Epithelial cell of esophagus (primary cell): ENCODE results near the gene GHRH.

Source experiments
- DNase-seq: peaks from one replicate; pipeline ENCODE4 v3.0.0; 2010; ENCODE audit warnings: low read depth
- H3K4me3 ChIP-seq: 2 replicates; pipeline ENCODE4 v1.5.1; 2011; ENCODE audit warnings: mild to moderate bottlenecking, low read length, control low read depth
- TF ChIP-seq, protein P1 (sequence below): IDR thresholded peaks from 2 replicates; pipeline ENCODE4 v1.5.1; 2011; ENCODE audit warnings: low read depth, mild to moderate bottlenecking, low read length, control low read depth, inconsistent platforms; ENCODE audit not compliant: insufficient read depth; ENCODE audit errors: missing control alignments

GHRH gene

DNA sequence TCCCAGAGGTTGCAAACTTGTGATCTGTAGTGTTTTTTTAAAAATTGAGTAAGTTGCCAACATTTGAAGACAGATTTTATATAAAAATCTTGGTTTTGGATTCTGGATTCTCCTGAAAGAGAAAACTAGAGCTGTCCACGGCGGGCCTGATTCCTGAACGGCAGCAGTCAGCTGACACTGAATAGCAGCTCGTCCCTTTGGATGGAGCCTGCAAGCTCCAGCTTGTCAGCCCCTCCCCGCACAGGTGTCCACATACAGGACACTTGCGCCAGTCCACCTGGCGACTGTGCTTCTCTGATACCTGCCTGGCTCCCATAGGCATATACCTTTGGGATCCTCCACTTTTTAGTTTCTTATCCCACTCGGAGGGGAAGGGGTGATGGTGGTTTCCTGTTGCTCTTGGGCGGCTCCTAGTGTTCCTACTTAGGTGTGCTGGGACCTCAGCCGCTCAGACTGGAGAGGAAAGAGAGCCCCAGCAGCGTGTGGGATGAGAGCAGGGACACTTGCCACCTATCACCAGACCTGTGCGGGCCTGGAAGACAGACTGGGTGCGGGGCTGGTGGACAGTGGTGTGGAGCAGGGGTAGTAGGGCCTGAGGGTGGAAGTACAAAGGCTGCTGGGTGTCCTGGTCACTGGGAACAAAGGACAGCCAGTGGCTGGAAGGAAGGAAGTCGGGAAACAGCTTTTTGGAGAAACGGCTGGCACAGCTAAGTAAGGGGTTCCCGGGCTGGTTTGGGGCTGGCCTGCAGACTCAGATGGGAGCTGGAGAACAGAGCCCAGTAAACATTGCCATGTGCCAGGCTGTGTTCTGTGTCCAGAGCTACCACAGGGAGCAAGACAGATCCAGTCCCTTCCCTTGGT lies 18.3 kb downstream of the GHRH start:
- DNase-seq: peak; percentile 30
- no peak overlapping the region for H3K4me3 ChIP-seq
- TF ChIP-seq, protein P1, sequence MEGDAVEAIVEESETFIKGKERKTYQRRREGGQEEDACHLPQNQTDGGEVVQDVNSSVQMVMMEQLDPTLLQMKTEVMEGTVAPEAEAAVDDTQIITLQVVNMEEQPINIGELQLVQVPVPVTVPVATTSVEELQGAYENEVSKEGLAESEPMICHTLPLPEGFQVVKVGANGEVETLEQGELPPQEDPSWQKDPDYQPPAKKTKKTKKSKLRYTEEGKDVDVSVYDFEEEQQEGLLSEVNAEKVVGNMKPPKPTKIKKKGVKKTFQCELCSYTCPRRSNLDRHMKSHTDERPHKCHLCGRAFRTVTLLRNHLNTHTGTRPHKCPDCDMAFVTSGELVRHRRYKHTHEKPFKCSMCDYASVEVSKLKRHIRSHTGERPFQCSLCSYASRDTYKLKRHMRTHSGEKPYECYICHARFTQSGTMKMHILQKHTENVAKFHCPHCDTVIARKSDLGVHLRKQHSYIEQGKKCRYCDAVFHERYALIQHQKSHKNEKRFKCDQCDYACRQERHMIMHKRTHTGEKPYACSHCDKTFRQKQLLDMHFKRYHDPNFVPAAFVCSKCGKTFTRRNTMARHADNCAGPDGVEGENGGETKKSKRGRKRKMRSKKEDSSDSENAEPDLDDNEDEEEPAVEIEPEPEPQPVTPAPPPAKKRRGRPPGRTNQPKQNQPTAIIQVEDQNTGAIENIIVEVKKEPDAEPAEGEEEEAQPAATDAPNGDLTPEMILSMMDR: peak; percentile 11

DNA sequence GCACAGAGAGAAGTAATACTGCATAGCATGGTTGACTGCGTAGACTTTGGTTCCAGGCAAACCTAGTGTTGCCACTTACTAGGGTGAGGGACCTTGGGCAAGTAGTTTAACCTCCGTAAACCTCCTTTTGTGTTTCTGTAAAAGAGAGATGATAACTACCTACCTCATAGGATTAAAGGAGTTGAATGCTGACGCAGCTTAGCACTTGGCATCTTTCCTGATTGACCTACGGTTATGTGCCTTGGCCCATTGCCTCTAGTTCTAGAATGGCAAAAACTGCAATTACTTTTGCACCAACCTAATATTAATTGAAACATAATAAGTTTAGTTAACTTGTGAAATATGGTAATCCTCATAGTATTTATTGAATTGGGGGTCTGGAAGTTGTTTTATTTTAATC lies 19.1 kb downstream of the GHRH start:
- no peak overlapping the region for H3K4me3 ChIP-seq
- TF ChIP-seq, protein P1: no peak
- DNase-seq: no peak

DNA sequence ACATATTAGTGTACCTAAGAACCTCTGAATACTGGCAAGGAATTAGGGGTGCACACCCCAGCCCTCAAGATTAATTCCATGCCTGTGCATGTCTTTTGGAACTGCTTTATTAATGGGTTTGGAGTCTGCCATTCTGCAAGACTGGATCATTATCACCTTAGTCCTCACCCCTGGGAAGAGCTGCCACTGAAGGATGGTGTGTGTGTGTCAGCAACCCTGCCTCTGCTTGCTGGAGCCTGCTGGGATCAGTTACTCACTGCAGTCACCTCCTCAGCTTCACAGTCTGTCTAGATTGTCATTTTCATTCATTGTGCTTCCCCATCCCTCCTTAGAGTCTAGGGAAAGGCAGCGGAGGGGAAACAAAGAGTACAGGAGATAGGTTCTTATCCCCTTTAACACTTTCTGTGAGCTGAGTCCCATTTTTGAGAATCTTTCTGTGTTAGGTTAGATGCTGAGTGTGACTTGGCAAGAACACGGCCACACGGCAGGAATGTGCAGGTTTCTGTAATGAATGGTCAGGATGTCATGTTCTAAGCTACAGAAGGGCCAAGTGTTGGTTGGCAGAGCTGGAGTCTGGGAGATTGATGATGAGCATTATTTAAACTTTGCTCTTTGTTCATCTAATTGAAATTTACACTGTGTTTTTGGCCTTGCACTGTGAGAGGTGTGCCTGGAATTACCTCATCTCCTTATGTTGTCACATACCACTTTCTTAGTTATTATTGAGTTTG lies 21.1 kb downstream of the GHRH start:
- no peak overlapping the region for H3K4me3 ChIP-seq
- TF ChIP-seq, protein P1: no peak
- peak; percentile 61 for DNase-seq

DNA sequence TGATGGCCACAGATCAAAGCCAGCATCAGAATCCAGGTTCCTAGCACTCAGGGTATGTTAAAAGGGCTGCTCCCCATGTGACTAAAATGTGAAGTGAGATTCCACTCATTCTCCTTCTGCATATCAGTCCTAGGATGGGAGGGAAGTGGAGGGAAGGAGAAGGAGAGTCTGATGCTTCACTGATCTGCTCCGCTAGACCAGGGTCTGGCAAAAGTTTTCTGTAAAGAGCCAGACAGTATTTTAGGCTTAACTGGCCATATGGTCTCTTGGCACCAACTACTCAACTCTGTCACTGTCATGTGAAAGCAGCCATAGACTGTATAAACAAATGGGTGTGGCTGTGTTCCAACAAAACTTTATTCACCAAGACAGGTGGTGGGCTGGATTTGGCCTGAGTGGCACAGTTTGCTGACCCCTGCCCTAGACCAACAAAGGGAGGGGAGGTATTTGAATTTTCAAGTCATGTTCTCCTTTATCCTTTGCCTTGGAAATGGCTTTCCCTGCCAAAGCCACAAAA lies 22.6 kb downstream of the GHRH start:
- TF ChIP-seq, protein P1: no peak
- no peak overlapping the region for H3K4me3 ChIP-seq
- no peak for DNase-seq

DNA sequence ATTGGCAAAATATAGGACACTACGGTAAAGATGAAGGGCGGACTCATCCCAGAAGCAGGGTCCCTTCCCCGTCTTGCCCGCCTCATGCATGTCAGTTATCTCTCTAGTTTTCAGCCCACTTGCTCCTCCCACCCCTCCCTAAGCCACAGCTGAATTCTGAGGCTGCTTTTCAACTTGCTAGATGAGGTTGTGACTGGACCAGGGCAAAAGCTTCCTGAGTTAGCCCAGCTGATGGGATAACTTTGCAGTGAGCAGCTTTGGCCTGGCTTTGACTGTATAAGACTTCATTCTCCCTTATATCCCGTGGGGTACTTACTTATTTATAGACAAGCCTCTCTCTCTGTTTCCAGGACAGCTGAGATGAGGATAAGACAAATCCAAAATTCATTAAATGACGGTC lies 23.2 kb downstream of the GHRH start:
- no peak for DNase-seq
- TF ChIP-seq, protein P1: no peak
- H3K4me3 ChIP-seq: no peak overlapping the region

DNA sequence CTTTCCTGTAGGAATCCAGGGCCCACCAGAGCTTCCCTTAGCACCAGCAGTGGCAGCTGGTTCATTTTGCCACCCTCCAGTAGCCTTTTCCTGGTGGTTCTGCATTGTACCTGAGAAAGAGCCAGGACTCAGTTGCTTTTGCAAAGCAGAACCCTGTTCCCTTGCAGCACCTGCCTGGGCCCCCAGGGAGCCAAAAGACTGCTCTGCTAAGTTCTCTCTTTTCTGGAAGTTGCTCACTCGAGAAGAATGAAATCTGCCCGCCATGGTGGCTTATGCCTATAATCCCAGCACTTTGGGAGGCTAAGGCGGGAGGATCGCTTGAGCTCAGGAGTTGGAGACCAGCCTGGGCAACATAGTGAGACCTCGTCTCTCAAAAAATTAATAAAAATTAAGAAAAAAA lies 24.0 kb downstream of the GHRH start:
- no peak for DNase-seq
- TF ChIP-seq, protein P1: no peak
- H3K4me3 ChIP-seq: no peak overlapping the region
